Smooth muscle cell (in vitro differentiated cells): ENCODE results near the gene CD7. TPM values are rescaled to one million over a fixed set of nuclear protein-coding genes. Genes with fewer than 3 reads are reported as not detected.

ENCODE experiments used
- DNase-seq: peaks from one replicate; lab custom pipeline; 2025; ENCODE audit not compliant: unreplicated experiment; lab: John Stamatoyannopoulos, UW
- H2AFZ ChIP-seq: fragments of 200-600 bp; sonication (generic); 2 replicates; pipeline ENCODE4 v1.6.0; 2016; ENCODE audit warnings: antibody characterized with exemption, low read depth, mild to moderate bottlenecking
- H3F3A ChIP-seq: fragments of 200-600 bp; sonication (generic); 2 replicates; pipeline ENCODE4 v1.6.0; 2017; ENCODE audit warnings: antibody characterized with exemption, low read depth
- H3K27ac ChIP-seq: fragments of 200-600 bp; sonication (generic); 2 replicates; pipeline ENCODE4 v1.5.1; 2016; ENCODE audit warnings: low read depth, mild to moderate bottlenecking
- H3K27me3 ChIP-seq: fragments of 200-600 bp; sonication (generic); 2 replicates; pipeline ENCODE4 v1.6.1; 2016; ENCODE audit warnings: low read depth, mild to moderate bottlenecking
- H3K36me3 ChIP-seq: fragments of 200-600 bp; sonication (generic); 2 replicates; pipeline ENCODE4 v1.5.1; 2016; ENCODE audit warnings: low read depth
- H3K4me1 ChIP-seq: fragments of 200-600 bp; sonication (generic); 2 replicates; pipeline ENCODE4 v1.5.1; 2016; ENCODE audit warnings: low read depth
- H3K4me2 ChIP-seq: fragments of 200-600 bp; sonication (generic); 2 replicates; pipeline ENCODE4 v1.6.0; 2016; ENCODE audit warnings: mild to moderate bottlenecking
- H3K4me3 ChIP-seq: fragments of 200-600 bp; sonication (generic); 2 replicates; pipeline ENCODE4 v1.5.1; 2016; ENCODE audit warnings: mild to moderate bottlenecking
- H3K79me2 ChIP-seq: fragments of 200-600 bp; sonication (generic); 2 replicates; pipeline ENCODE4 v1.6.0; 2016; ENCODE audit warnings: low read depth, mild to moderate bottlenecking
- H3K9ac ChIP-seq: fragments of 200-600 bp; sonication (generic); 2 replicates; pipeline ENCODE4 v1.6.0; 2016; ENCODE audit warnings: low read depth
- H3K9me3 ChIP-seq: fragments of 200-600 bp; sonication (generic); replicated peaks from 2 replicates; pipeline ENCODE4 v1.5.1; 2016; ENCODE audit warnings: low read depth
- H4K20me1 ChIP-seq: fragments of 200-600 bp; sonication (generic); 2 replicates; pipeline ENCODE4 v1.6.0; 2016; ENCODE audit warnings: low read depth
- WGBS: methylation state at CpG from one replicate; pipeline ENCODE4 v1.1.7; 2016; ENCODE audit warnings: low lambda C conversion rate; 5-methylcytosine and 5-hydroxymethylcytosine counted together
- polyA plus RNA-seq: library from polyadenylated mRNA; unstranded; fragments of >200 nt; fragmentation: Nextera tagmentation; extraction: Ambion mirVana; gene quantifications from 2 replicates; pipeline ENCODE4 v1.2.1, GENCODE V29; 2016
- total RNA-seq: library from RNA; depleted of rRNA; stranded (reverse); fragments of >200 nt; gene quantifications from 2 replicates; pipeline ENCODE4 v1.2.3, GENCODE V29; 2014
- TF ChIP-seq, protein P1 (sequence below): fragments of 200-600 bp; sonication (generic); IDR thresholded peaks from 2 replicates; pipeline ENCODE4 v1.5.1; 2017; ENCODE audit warnings: borderline replicate concordance, mild to moderate bottlenecking, antibody characterized with exemption; ENCODE audit not compliant: insufficient read depth, poor library complexity, severe bottlenecking

The CD7 gene
- total and polyA plus RNA-seq, 2 experiments from 2014 or later = 0.79 TPM; not detected in 1

- Histone ChIP-seq H4K20me1 (no peaks in the 10 kb centered on the region), H3K36me3 (no peaks in the 10 kb centered on the region), H2AFZ (no peak overlapping the region), H3F3A (no peaks in the 10 kb centered on the region), H3K27me3 (peaks cover 15% of the 10 kb centered on the region), H3K4me3 (no peak overlapping the region), H3K27ac (no peak overlapping the region), H3K79me2 (no peaks in the 10 kb centered on the region), H3K9ac (no peak overlapping the region), H3K4me2 (no peak overlapping the region), H3K9me3 (no peaks in the 10 kb centered on the region), H3K4me1 (peaks cover 3% of the 10 kb centered on the region)
- TF ChIP-seq, protein P1, sequence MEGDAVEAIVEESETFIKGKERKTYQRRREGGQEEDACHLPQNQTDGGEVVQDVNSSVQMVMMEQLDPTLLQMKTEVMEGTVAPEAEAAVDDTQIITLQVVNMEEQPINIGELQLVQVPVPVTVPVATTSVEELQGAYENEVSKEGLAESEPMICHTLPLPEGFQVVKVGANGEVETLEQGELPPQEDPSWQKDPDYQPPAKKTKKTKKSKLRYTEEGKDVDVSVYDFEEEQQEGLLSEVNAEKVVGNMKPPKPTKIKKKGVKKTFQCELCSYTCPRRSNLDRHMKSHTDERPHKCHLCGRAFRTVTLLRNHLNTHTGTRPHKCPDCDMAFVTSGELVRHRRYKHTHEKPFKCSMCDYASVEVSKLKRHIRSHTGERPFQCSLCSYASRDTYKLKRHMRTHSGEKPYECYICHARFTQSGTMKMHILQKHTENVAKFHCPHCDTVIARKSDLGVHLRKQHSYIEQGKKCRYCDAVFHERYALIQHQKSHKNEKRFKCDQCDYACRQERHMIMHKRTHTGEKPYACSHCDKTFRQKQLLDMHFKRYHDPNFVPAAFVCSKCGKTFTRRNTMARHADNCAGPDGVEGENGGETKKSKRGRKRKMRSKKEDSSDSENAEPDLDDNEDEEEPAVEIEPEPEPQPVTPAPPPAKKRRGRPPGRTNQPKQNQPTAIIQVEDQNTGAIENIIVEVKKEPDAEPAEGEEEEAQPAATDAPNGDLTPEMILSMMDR = no peak
- WGBS = 79% methylated on average over 28 of the region's 28 CpGs
- no peak for DNase-seq
Measured at GRCh38 chr17:82328141-82328993, 11.0 kb upstream of the CD7 start.

- Histone ChIP-seq H3K9me3 (no peaks in the 10 kb centered on the region), H3K27ac (no peak overlapping the region), H3K4me1 (peaks cover 3% of the 10 kb centered on the region), H3K4me3 (no peak overlapping the region), H3K79me2 (no peaks in the 10 kb centered on the region), H3K9ac (no peak overlapping the region), H4K20me1 (no peaks in the 10 kb centered on the region), H3K27me3 (peaks cover 10% of the 10 kb centered on the region), H3K36me3 (no peaks in the 10 kb centered on the region), H2AFZ (no peak overlapping the region), H3F3A (no peaks in the 10 kb centered on the region), H3K4me2 (no peak overlapping the region)
- TF ChIP-seq, protein P1 = no peak
- 77% methylated on average over 9 of the region's 16 CpGs for WGBS
- DNase-seq = no peak
Measured at GRCh38 chr17:82327757-82328140, 10.3 kb upstream of the CD7 start.

- no peaks in the 10 kb centered on the region for H3K79me2 ChIP-seq
- no peak for DNase-seq
- H3K4me3 ChIP-seq = no peak overlapping the region
- H2AFZ ChIP-seq = no peak overlapping the region
- no peak overlapping the region for H3K4me2 ChIP-seq
- H3K4me1 ChIP-seq = peaks cover 3% of the 10 kb centered on the region
- peaks cover 6% of the 10 kb centered on the region for H3K27me3 ChIP-seq
- H4K20me1 ChIP-seq = no peaks in the 10 kb centered on the region
- TF ChIP-seq, protein P1 = no peak
- H3K27ac ChIP-seq = no peak overlapping the region
- H3F3A ChIP-seq = no peaks in the 10 kb centered on the region
- H3K9me3 ChIP-seq = no peaks in the 10 kb centered on the region
- no peaks in the 10 kb centered on the region for H3K36me3 ChIP-seq
- H3K9ac ChIP-seq = no peak overlapping the region
- 81% methylated on average over 12 of the region's 15 CpGs for WGBS
Measured at GRCh38 chr17:82327289-82327688, 9.9 kb upstream of the CD7 start.
